Keratinocyte (primary cell): ENCODE data around the gene PAOX. TPM values are rescaled to one million over a fixed set of nuclear protein-coding genes. Genes with fewer than 3 reads are reported as not detected.
"Not testable (repeated sequence)": the region's sequence is repeated elsewhere in the genome, so short reads cannot be mapped to it uniquely, and the experiment has no call there.

Experiments
- DNase-seq: peaks from one replicate; pipeline ENCODE4 v3.0.0-alpha.2; 2011; ENCODE audit warnings: low read depth, missing footprints, low spot score
- FAIRE-seq: peaks from 2 replicates; lab custom pipeline; 2011; peaks lifted over from hg19 to GRCh38; lab: Jason Lieb, UNC
- H2AFZ ChIP-seq: 2 replicates; pipeline ENCODE4 v1.6.0; 2012; ENCODE audit warnings: low read length, control low read depth, inconsistent platforms; ENCODE audit not compliant: control insufficient read depth
- H3K27ac ChIP-seq: 2 replicates; pipeline ENCODE4 v1.5.1; 2011; ENCODE audit warnings: low read length; ENCODE audit not compliant: control insufficient read depth, insufficient read depth
- H3K27me3 ChIP-seq: 3 replicates; pipeline ENCODE4 v1.6.0; 2011; ENCODE audit warnings: low read length; ENCODE audit not compliant: control insufficient read depth, insufficient read depth; ENCODE audit errors: extremely low read depth
- H3K36me3 ChIP-seq, 2 experiments: 2 replicates in 1 of 2; 3 replicates in 1 of 2; pipeline ENCODE4 v1.5.1; 2011; ENCODE audit warnings: low read length in 2 of 2, mild to moderate bottlenecking in 1 of 2; ENCODE audit not compliant: control insufficient read depth in 2 of 2, insufficient read depth in 2 of 2; ENCODE audit errors: extremely low read depth in 1 of 2
- H3K4me1 ChIP-seq: 3 replicates; pipeline ENCODE4 v1.5.1; 2011; ENCODE audit warnings: low read length; ENCODE audit not compliant: control insufficient read depth, insufficient read depth; ENCODE audit errors: extremely low read depth
- H3K4me2 ChIP-seq: 3 replicates; pipeline ENCODE4 v1.6.0; 2011; ENCODE audit warnings: low read depth, low read length; ENCODE audit not compliant: control insufficient read depth, insufficient read depth; ENCODE audit errors: extremely low read depth
- H3K4me3 ChIP-seq, 3 experiments: fragments of 200-600 bp in 1 of 3; sonication (generic) in 1 of 3; 2 replicates in 2 of 3; 3 replicates in 1 of 3; pipeline ENCODE4 v1.5.1; 2011 to 2016; ENCODE audit warnings: low read length in 3 of 3, mild to moderate bottlenecking in 3 of 3, control low read depth in 2 of 3, inconsistent platforms in 1 of 3, low read depth in 1 of 3, mixed read lengths in 1 of 3, mixed run types in 1 of 3, moderate library complexity in 1 of 3; ENCODE audit not compliant: control insufficient read depth in 2 of 3, insufficient read depth in 2 of 3; ENCODE audit errors: extremely low read depth in 1 of 3
- H3K79me2 ChIP-seq: 2 replicates; pipeline ENCODE4 v1.6.0; 2012; ENCODE audit warnings: low read length; ENCODE audit not compliant: control insufficient read depth, insufficient read depth
- H3K9ac ChIP-seq: 3 replicates; pipeline ENCODE4 v1.6.0; 2011; ENCODE audit warnings: low read length; ENCODE audit not compliant: control insufficient read depth, insufficient read depth; ENCODE audit errors: extremely low read depth
- H3K9me1 ChIP-seq: 3 replicates; pipeline ENCODE4 v1.6.0; 2011; ENCODE audit warnings: low read length; ENCODE audit not compliant: control insufficient read depth, insufficient read depth; ENCODE audit errors: extremely low read depth
- H3K9me3 ChIP-seq: 2 replicates; pipeline ENCODE4 v1.5.1; 2012; ENCODE audit warnings: low read depth, low read length; ENCODE audit not compliant: control insufficient read depth
- H4K20me1 ChIP-seq: 3 replicates; pipeline ENCODE4 v1.6.0; 2011; ENCODE audit warnings: low read length; ENCODE audit not compliant: control insufficient read depth, insufficient read depth; ENCODE audit errors: extremely low read depth
- EZH2 ChIP-seq: IDR thresholded peaks from one replicate; pipeline ENCODE4 v1.6.1; 2012; ENCODE audit warnings: inconsistent platforms, mild to moderate bottlenecking, low read length, moderate library complexity
- dilution Hi-C: fragments of 300-500 bp; cut with MboI; formaldehyde crosslinking; loops from one replicate; pipeline ENCODE4 v1.7.0; 2020; ENCODE audit warnings: low sequenced_read_pairs; ENCODE audit not compliant: extremely low pct_ligation_motif_present
- polyA plus RNA-seq, 5 experiments: library from polyadenylated mRNA; depleted of rRNA in 3 of 5; stranded (reverse) in 3 of 5; stranded (forward) in 1 of 5; unstranded in 1 of 5; fragments of >200 nt; gene quantifications; 1 replicate in 1 of 5; 2 replicates in 3 of 5; 3 replicates in 1 of 5; pipeline versions ENCODE4 v1.2.1 to v1.2.3, GENCODE V29; 2011 to 2012; ENCODE audit warnings: missing spikeins in 2 of 5, low read depth in 1 of 5, low replicate concordance in 1 of 5
- TF ChIP-seq, protein P1 (sequence below), 3 experiments: IDR thresholded peaks in 1 of 3; conservative IDR thresholded peaks in 1 of 3; optimal IDR thresholded peaks in 1 of 3; 2 replicates in 2 of 3; 3 replicates in 1 of 3; pipeline versions ENCODE3 to v1.5.1; 2011; ENCODE audit warnings: low read length in 3 of 3, mild to moderate bottlenecking in 3 of 3, moderate library complexity in 2 of 3, control low read depth in 1 of 3, inconsistent platforms in 1 of 3; ENCODE audit not compliant: insufficient read depth in 2 of 3; ENCODE audit errors: extremely low read depth in 1 of 3

Gene PAOX
- polyA plus RNA-seq, 1 donor (not counting 4 experiments of a cell fraction or from before 2014, with no cell fraction given) = 2.6 TPM

GRCh38 chr10:133384071-133384470, 5.0 kb downstream of the PAOX start:
- no peak overlapping the region for H3K4me2 ChIP-seq
- H3K27ac ChIP-seq = no peak overlapping the region
- DNase-seq (no peak), FAIRE-seq (no peak)
- H4K20me1 ChIP-seq = no peaks in the 10 kb centered on the region
- H3K9me3 ChIP-seq = no peaks in the 10 kb centered on the region
- H3K4me3 ChIP-seq = no peak overlapping the region
- no peak overlapping the region for H2AFZ ChIP-seq
- H3K36me3 ChIP-seq = no peaks in the 10 kb centered on the region
- TF ChIP-seq, protein P1, sequence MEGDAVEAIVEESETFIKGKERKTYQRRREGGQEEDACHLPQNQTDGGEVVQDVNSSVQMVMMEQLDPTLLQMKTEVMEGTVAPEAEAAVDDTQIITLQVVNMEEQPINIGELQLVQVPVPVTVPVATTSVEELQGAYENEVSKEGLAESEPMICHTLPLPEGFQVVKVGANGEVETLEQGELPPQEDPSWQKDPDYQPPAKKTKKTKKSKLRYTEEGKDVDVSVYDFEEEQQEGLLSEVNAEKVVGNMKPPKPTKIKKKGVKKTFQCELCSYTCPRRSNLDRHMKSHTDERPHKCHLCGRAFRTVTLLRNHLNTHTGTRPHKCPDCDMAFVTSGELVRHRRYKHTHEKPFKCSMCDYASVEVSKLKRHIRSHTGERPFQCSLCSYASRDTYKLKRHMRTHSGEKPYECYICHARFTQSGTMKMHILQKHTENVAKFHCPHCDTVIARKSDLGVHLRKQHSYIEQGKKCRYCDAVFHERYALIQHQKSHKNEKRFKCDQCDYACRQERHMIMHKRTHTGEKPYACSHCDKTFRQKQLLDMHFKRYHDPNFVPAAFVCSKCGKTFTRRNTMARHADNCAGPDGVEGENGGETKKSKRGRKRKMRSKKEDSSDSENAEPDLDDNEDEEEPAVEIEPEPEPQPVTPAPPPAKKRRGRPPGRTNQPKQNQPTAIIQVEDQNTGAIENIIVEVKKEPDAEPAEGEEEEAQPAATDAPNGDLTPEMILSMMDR (optimal IDR thresholded peaks at IDR 0.05 in 1 of 3, IDR thresholded peaks at IDR 0.05 in 1 of 3, conservative IDR thresholded peaks at IDR 0.05 in 1 of 3; ENCODE audit: extremely low read depth in 1 of 3, insufficient read depth in 2 of 3, low read length in 3 of 3) = no peak
- dilution Hi-C loops = no loop called here
- no peaks in the 10 kb centered on the region for H3K4me1 ChIP-seq
- H3K27me3 ChIP-seq = no peaks in the 10 kb centered on the region
- no peaks in the 10 kb centered on the region for H3K79me2 ChIP-seq
- no peak overlapping the region for H3K9ac ChIP-seq
- no peaks in the 10 kb centered on the region for H3K9me1 ChIP-seq

- Histone ChIP-seq H3K9me1 (no peaks in the 10 kb centered on the region), H3K9ac (no peak overlapping the region), H3K9me3 (no peaks in the 10 kb centered on the region), H3K79me2 (no peaks in the 10 kb centered on the region), H3K27me3 (no peaks in the 10 kb centered on the region), H3K27ac (no peak overlapping the region), H3K4me2 (no peak overlapping the region), H2AFZ (no peak overlapping the region), H3K36me3 (no peaks in the 10 kb centered on the region), H4K20me1 (no peaks in the 10 kb centered on the region), H3K4me1 (peaks cover 1% of the 10 kb centered on the region), H3K4me3 (no peak overlapping the region)
- dilution Hi-C loops = no loop called here
- DNase-seq (no peak), FAIRE-seq (no peak)
- TF ChIP-seq, protein P1 (optimal IDR thresholded peaks at IDR 0.05 in 1 of 3, IDR thresholded peaks at IDR 0.05 in 1 of 3, conservative IDR thresholded peaks at IDR 0.05 in 1 of 3; ENCODE audit: extremely low read depth in 1 of 3, insufficient read depth in 2 of 3, low read length in 3 of 3) = no peak
- no peak for TF ChIP-seq EZH2
These were observed 6.2 kb downstream of the PAOX start for GRCh38 chr10:133385214-133385613.

DNA sequence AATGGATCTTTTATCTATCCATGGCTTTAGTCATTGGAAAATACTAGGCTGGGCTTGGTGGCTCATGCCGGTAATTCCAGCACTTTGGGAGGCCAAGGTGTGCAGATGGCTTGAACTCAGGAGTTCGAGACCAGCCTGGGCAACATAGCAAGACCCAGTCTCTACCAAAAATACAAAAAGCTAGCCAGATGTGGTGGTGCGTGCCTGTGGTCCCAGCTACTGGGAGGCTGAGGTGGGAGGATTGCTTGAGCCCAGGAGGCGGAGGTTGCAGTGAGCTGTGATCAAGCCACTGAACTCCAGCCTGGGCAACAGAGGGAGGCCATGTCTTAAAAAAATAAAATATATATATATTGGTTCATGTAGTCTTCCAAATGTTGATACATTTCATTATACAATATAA, 7.9 kb downstream of the PAOX start:
- not testable (repeated sequence) for FAIRE-seq, H3K27me3 ChIP-seq

More for the DNA sequence above, 7.9 kb downstream of the PAOX start:
- H4K20me1 ChIP-seq, H3K27ac ChIP-seq, H3K4me2 ChIP-seq, H3K9me1 ChIP-seq, H3K9me3 ChIP-seq, H3K9ac ChIP-seq, DNase-seq, H3K4me3 ChIP-seq, H3K79me2 ChIP-seq, H3K36me3 ChIP-seq, H2AFZ ChIP-seq, dilution Hi-C loops: not testable (repeated sequence)
- H3K4me1 ChIP-seq = peaks cover 11% of the 10 kb centered on the region
